GM18519 (cell line): ENCODE measurements around the gene TADA2B.

Source experiments
- ATAC-seq: cut with Tn5 transposase; IDR thresholded peaks from one replicate; pipeline ENCODE4 v1.9.1; 2021; ENCODE audit warnings: mild to moderate bottlenecking, moderate library complexity; ENCODE audit not compliant: unreplicated experiment, low FRiP score

TADA2B gene

DNA sequence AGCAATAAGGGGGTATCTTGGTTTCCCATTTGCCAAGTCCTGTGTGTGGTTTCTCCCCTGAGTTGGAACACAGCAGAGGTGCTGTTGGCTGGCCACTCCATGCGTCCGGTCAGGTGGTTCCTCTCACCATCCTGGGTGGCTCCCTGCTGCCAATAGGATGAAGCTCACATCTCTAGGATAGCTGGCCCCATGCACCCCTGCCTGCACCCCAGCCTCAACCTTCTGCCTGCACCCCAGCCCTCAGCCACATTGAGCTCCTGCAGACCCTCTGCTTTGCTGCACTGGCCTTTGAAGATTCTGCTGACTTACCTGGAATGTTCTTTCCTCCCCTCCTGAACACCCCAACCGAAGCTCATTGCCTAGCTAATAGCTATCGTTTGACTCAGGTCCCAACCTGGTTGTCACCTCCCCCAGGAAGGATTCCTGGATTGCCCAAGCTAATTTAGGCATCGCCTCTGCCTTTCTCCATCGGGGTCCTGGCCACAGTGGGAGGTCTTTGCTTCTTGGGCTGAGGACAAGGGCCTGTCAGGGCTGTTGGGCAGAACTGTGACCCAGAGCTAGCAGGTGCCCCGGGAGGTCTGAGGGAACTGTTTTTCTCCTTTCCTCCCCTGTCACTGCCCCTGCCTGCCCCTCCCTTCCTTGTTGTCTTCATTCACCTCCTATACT, 61.3 kb downstream of the TADA2B start:
- ATAC-seq: no peak

DNA sequence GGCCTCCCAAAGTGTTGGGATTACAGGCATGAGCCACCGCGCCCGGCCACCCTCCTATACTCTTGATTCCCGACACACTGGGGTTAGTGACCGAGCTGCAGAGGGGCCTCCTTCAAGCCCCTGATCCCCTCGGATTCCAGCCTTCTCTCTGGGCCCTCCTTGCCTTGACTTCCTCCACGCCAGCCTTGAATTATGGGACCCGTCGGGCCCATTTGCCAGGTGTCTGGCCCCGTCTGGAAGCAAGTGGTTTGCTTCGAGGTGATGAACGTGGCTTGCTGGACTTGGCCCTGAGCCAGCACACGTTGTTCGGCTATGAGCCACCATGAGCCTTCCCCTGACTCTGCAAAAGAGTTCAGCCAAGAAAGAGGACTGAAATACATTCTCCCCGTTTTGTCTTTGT, 62.1 kb downstream of the TADA2B start:
- no peak for ATAC-seq

GRCh38 chr4:7107166-7107905, 64.2 kb downstream of the TADA2B start:
- ATAC-seq: no peak
